DOHH2 (cell line): ENCODE data around the gene OVOL1.

ENCODE experiments used
- H3F3A ChIP-seq: fragments of 200-600 bp; sonication (generic), shearing (Covaris generic); 2 replicates; pipeline ENCODE4 v1.6.0; 2016; ENCODE audit warnings: antibody characterized with exemption, mild to moderate bottlenecking; ENCODE audit not compliant: control insufficient read depth, insufficient read depth
- H3K27ac ChIP-seq: fragments of 200-600 bp; sonication (generic); 2 replicates; pipeline ENCODE4 v1.5.1; 2014; ENCODE audit warnings: low read depth, mild to moderate bottlenecking, low read length, moderate library complexity
- H3K27me3 ChIP-seq: fragments of 200-600 bp; sonication (generic); 2 replicates; pipeline ENCODE4 v1.6.1; 2014; ENCODE audit warnings: mild to moderate bottlenecking, low read length, mixed read lengths; ENCODE audit not compliant: control insufficient read depth
- H3K36me3 ChIP-seq: fragments of 200-600 bp; sonication (generic); 2 replicates; pipeline ENCODE4 v1.6.1; 2014; ENCODE audit warnings: mild to moderate bottlenecking, low read length, moderate library complexity, mixed read lengths; ENCODE audit not compliant: control insufficient read depth
- H3K4me1 ChIP-seq: fragments of 200-600 bp; sonication (generic); 2 replicates; pipeline ENCODE4 v1.6.1; 2014; ENCODE audit warnings: mild to moderate bottlenecking, low read length, mixed read lengths; ENCODE audit not compliant: control insufficient read depth
- H3K4me2 ChIP-seq: fragments of 200-600 bp; sonication (generic); 2 replicates; pipeline ENCODE4 v1.6.0; 2014; ENCODE audit warnings: mild to moderate bottlenecking, low read length, moderate library complexity
- H3K4me3 ChIP-seq: fragments of 200-600 bp; sonication (generic); 2 replicates; pipeline ENCODE4 v1.5.1; 2014; ENCODE audit warnings: mild to moderate bottlenecking, low read length, mixed read lengths
- H3K79me2 ChIP-seq: fragments of 200-600 bp; sonication (generic); 2 replicates; pipeline ENCODE4 v1.6.1; 2014; ENCODE audit warnings: mild to moderate bottlenecking, low read length, mixed read lengths; ENCODE audit not compliant: control insufficient read depth
- H3K9me2 ChIP-seq: fragments of 200-600 bp; sonication (generic); replicated peaks from 2 replicates; pipeline ENCODE4 v1.6.1; 2014; ENCODE audit warnings: mild to moderate bottlenecking, low read length, mixed read lengths; ENCODE audit not compliant: control insufficient read depth
- H3K9me3 ChIP-seq: fragments of 200-600 bp; sonication (generic); 2 replicates; pipeline ENCODE4 v1.6.1; 2014; ENCODE audit warnings: antibody characterized with exemption, low read length, mixed read lengths; ENCODE audit not compliant: control insufficient read depth, insufficient read depth
- H4K20me1 ChIP-seq: fragments of 200-600 bp; sonication (generic); 2 replicates; pipeline ENCODE4 v1.6.0; 2014; ENCODE audit warnings: low read depth, mild to moderate bottlenecking, antibody characterized with exemption, low read length, moderate library complexity; ENCODE audit not compliant: control insufficient read depth, insufficient read depth
- CTCF ChIP-seq: fragments of 200-600 bp; sonication (generic); IDR thresholded peaks from one replicate; pipeline ENCODE4 v1.5.1; 2014; ENCODE audit warnings: antibody characterized with exemption, mild to moderate bottlenecking, low read depth, low read length; ENCODE audit not compliant: poor library complexity, severe bottlenecking
- EZH2phosphoT487 ChIP-seq: fragments of 200-600 bp; sonication (generic); IDR thresholded peaks from 2 replicates; pipeline ENCODE4 v1.6.1; 2017; ENCODE audit warnings: borderline replicate concordance, mild to moderate bottlenecking, antibody characterized with exemption, low read length, moderate library complexity, mixed read lengths

Gene OVOL1

GRCh38 chr11:65777241-65777640 lies 9.6 kb upstream of the OVOL1 start:
- peaks cover 2% of the 10 kb centered on the region; the same call in 1 of the 2 replicates for H3K27me3 ChIP-seq
- H3K79me2 ChIP-seq: peaks cover 39% of the 10 kb centered on the region
- TF ChIP-seq EZH2phosphoT487: no peak
- TF ChIP-seq CTCF: no peak
- peaks cover 38% of the 10 kb centered on the region for H3K36me3 ChIP-seq
- peaks cover 15% of the 10 kb centered on the region for H4K20me1 ChIP-seq
- peaks cover 15% of the 10 kb centered on the region for H3K4me1 ChIP-seq
- no peaks in the 10 kb centered on the region for H3K9me2 ChIP-seq
- H3K4me3 ChIP-seq: no peak overlapping the region
- no peaks in the 10 kb centered on the region for H3K9me3 ChIP-seq
- H3K4me2 ChIP-seq: no peak overlapping the region
- no peak overlapping the region for H3K27ac ChIP-seq
- peaks cover 3% of the 10 kb centered on the region; the same call in 1 of the 2 replicates for H3F3A ChIP-seq

GRCh38 chr11:65777821-65778361 lies 9.0 kb upstream of the OVOL1 start:
- no peak overlapping the region for H3K4me2 ChIP-seq
- no peaks in the 10 kb centered on the region for H3F3A ChIP-seq

GRCh38 chr11:65778431-65778900 lies 8.4 kb upstream of the OVOL1 start:
- H3K27me3 ChIP-seq: peaks cover 12% of the 10 kb centered on the region; the same call in 1 of the 2 replicates
- no peak overlapping the region for H3K4me3 ChIP-seq
- TF ChIP-seq EZH2phosphoT487 (no peak), CTCF (no peak)
- no peaks in the 10 kb centered on the region for H3K9me2 ChIP-seq
- H4K20me1 ChIP-seq: peaks cover 15% of the 10 kb centered on the region
- H3K4me1 ChIP-seq: peaks cover 20% of the 10 kb centered on the region
- no peaks in the 10 kb centered on the region for H3K9me3 ChIP-seq
- no peak overlapping the region for H3K4me2 ChIP-seq
- H3K79me2 ChIP-seq: peaks cover 39% of the 10 kb centered on the region
- H3F3A ChIP-seq: no peaks in the 10 kb centered on the region
- H3K27ac ChIP-seq: no peak overlapping the region
- H3K36me3 ChIP-seq: peaks cover 38% of the 10 kb centered on the region

More at GRCh38 chr11:65777821-65778361, 9.0 kb upstream of the OVOL1 start:
- TF ChIP-seq EZH2phosphoT487: no peak
- TF ChIP-seq CTCF: no peak
- H3K9me3 ChIP-seq: no peaks in the 10 kb centered on the region
- H3K4me3 ChIP-seq: no peak overlapping the region
- no peak overlapping the region for H3K27ac ChIP-seq
- peaks cover 38% of the 10 kb centered on the region for H3K36me3 ChIP-seq
- H3K79me2 ChIP-seq: peaks cover 39% of the 10 kb centered on the region
- H3K4me1 ChIP-seq: peaks cover 18% of the 10 kb centered on the region
- H3K27me3 ChIP-seq: peaks cover 8% of the 10 kb centered on the region; the same call in 1 of the 2 replicates
- H3K9me2 ChIP-seq: no peaks in the 10 kb centered on the region
- H4K20me1 ChIP-seq: peaks cover 15% of the 10 kb centered on the region
